Activated CD8-positive, alpha-beta memory T cell treated with anti-CD3 and anti-CD28 coated beads for 48 hours (primary cell): ENCODE data around the gene KLHL29.
A peak's percentile ranks its signal among the peaks of the same experiment; 100 is the strongest.

Experiments
- DNase-seq, 3 experiments: peaks; one replicate each; pipeline ENCODE4 v3.0.0-alpha.2; 2020; ENCODE audit warnings: low read depth in 2 of 3, low spot score in 2 of 3

Gene KLHL29

DNA sequence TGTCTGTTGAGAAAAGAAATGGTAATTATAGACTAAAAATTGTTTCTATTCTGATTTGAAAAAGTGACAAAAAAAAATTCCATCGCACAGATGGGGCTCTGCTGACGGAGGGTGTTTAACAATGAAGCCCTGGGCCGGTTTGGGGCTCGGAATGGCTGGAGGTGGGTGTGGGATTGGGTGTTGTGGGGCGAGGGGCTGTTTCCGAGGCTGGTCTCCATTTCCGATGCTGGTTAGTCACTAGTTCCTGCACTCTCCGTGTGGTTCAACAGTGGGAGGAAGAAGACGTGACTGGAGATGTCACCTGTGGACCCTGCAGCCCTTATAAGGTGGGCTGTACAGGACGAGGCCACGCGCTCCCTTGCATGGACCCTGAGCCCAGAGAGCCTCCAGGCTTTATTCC, 143.2 kb downstream of the KLHL29 start:
- DNase-seq = no peak

GRCh38 chr2:23528690-23529089, 143.7 kb downstream of the KLHL29 start:
- DNase-seq = no peak

DNA sequence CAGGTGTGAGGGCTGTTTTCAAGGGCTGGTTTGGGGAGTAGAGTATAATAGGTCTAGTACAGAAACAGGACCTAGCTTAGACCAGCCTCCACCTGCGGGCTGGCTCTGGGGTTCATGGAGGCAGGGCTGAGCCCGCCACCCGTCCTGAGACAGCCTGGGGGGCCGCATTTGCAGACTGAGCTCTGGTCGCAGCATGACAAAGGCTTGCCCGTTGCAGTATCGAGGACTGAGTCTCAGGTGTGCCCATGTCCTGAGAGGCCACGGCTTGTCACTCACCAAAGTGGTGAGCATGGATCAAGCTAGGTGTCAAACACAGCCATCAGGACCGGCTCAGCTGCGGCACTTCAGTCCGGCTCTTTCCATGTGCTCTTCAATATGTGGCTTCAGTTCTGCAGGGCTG, 144.7 kb downstream of the KLHL29 start:
- DNase-seq = no peak

GRCh38 chr2:23530206-23530908, 145.4 kb downstream of the KLHL29 start:
- no peak for DNase-seq

GRCh38 chr2:23530909-23531276, 145.9 kb downstream of the KLHL29 start:
- no peak for DNase-seq

DNA sequence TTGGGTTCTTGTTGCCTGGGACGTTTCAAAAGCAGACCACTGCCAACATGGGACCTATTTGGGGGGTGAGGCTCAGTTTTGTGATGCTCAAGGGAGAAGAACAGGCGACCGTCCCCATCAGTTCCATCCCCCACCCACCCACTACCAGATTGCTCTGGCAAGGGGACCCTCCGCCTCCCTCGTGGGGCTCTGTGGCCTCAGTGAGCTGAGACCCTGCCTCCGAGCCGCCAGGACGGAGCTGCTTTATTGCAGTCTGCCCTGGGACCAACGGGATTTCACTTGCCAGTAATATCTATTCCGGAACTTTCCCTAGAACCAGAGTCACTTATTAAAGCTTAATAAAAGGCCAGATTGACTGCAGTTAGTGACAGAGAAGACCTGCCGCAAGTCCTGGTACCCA, 146.3 kb downstream of the KLHL29 start:
- no peak for DNase-seq

DNA sequence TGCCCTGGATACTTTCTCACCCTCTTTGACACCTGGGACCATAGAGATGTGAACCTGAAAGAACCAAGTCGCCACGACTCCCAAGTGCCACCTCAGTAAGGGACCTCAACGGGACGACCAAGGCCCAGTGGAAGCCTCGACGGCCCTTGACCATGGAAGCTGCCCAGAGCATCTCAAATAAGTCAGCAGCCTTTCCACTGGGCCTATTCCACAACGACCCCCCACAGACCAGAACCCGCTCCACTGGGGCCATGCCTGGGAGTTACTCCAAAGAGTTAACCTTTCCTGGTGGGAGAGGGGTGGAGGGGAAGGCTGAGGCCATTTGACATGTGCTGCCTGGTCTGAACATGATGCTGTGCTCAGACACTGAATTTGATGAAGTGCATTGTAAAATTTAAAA, 146.9 kb downstream of the KLHL29 start:
- DNase-seq = no peak

DNA sequence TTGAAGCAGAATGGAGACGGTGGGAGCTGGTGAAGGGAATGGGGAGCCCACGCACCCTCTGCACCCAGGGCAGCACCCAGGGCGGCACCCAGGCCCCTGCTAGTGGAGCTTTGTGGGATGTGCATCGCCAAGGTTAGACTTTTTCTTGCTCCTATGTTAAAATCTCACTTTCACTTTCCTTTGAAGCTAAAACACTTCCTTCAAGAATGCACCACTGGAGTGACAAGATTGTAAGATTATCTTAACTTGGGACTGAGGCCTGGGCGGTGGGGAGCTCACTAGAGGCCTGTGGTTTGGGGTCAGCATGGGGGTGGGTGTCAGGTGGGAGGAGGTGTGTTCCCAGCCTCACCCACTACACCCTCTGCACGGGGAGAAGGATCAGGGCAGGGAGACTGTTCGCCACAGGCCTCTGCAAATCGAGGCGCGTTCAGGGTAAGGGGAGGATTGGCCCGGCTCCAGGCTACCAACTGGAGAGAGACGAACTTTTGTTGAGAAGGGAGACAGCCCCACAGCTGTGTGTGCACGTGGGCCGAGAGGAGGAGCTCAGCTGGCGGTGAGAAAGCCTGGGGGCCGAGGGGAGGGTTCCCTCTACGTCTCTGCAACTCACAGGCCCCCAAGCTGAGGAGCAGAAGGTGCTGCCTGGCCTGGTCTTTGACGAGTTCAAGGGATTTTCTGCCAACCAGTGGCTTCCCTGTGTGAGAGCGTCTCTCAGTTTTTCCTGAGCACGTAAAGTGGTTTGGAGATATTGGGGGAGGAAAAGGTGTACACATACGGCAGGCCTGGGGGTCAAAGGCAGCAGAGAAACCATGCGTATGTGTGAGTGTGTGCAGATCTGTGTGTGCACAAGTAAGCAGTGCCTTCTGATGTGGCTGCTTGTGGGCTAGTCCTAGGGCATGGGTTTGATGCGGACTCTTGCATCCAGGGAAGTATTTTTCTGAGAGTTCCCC, 147.7 kb downstream of the KLHL29 start:
- peak in 2 of 3 experiments; percentile 4 to 12 for DNase-seq

- no peak for DNase-seq
Observed at GRCh38 chr2:23533338-23533695, 148.3 kb downstream of the KLHL29 start.

- DNase-seq = no peak
Observed at GRCh38 chr2:23534771-23535170, 149.8 kb downstream of the KLHL29 start.

DNA sequence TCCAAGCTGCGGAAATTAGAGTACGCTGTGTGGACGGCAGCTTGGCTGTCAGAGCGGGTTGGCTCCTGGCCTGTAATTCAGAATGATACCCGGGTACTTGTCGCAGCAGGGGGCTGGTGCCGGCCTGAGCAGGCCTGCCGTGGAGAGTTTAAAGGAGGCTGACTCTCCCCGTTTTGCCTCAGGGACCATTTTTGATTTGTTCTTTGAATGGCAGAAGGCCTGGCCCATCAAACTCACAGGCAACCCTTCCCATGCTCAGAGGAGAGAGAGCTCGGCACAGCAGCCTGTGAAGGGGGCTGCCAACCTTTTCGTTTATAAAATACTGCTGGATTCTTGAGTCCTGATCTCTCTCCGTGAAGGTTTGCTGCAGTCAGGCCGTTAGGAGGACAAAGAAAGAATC, 151.3 kb downstream of the KLHL29 start:
- no peak for DNase-seq

GRCh38 chr2:23537991-23538390, 153.0 kb downstream of the KLHL29 start:
- no peak for DNase-seq

DNA sequence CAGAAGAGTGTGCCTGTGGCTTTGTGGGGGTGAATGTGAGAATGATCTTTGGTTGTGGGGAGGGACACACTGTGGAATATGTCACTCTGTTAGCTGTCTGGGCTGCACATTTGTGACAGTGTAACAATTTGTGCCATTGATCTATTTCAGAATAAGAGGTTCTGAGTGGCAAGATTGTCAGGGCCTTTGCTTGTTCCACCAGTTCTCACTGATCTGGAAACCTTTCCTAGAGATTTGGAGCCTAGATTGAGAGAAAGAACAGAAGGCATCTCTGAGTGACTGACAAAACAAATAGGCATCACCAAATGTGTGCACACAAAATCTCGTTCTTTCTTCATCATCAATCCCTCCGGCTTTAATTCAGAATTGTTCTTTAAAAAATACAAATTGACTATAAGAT, 153.6 kb downstream of the KLHL29 start:
- no peak for DNase-seq

DNA sequence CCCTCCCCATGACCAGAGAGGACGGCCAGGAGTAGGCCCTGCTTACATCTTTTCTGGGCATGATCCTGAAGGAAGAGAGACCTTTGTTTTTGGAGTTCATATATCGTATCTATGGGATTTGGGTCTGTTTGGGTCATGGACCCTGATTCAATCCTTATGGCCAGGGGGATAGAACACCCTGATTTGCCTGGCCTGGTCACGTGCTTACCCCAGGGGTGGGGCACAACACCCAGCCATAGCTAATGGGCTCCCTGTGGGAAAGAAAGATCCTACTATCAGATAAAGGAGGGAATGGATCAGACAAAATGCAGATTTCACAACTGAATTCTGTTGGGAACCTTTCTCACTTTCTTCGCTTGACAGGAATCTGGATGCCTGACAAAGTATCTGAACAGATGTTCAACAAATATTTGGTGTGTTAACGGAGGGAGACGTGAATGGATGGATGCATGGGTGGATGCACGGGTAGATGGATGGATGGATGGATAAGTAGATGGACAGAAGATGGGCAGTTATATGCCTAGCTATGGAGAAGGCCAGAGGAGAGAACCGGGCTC, 155.9 kb downstream of the KLHL29 start:
- no peak for DNase-seq

- DNase-seq = no peak
Observed at GRCh38 chr2:23541503-23542229, 156.7 kb downstream of the KLHL29 start.

DNA sequence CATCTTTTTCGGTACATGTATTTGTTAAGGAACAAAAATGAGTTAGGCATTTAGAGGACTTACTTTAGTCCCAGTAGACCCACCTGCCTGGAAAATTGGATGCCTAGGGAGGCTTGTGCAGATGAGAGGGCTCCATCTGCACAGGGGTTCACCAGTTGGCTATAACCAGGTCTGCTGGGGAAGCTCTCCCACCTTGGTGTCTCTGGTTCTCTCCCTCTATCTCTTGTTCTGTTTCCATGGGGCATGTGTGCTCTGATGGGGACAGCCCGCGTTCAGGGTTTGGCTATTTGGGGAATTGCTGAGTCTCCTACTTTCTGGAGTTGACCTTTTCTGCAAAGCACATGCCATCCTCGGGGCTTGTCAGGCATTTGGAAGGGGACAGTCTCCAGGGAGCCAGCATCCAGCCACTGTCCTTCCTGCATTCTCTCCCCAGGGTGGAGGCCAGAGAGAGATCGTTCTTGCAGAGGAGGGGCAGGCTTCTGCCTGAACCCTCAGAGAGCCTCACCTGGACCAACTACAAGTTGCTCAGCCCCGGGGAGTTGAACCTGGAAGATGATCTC, 157.3 kb downstream of the KLHL29 start:
- DNase-seq = no peak

- no peak for DNase-seq
Observed at GRCh38 chr2:23543302-23543701, 158.3 kb downstream of the KLHL29 start.

GRCh38 chr2:23543728-23544127, 158.7 kb downstream of the KLHL29 start:
- DNase-seq = no peak

DNA sequence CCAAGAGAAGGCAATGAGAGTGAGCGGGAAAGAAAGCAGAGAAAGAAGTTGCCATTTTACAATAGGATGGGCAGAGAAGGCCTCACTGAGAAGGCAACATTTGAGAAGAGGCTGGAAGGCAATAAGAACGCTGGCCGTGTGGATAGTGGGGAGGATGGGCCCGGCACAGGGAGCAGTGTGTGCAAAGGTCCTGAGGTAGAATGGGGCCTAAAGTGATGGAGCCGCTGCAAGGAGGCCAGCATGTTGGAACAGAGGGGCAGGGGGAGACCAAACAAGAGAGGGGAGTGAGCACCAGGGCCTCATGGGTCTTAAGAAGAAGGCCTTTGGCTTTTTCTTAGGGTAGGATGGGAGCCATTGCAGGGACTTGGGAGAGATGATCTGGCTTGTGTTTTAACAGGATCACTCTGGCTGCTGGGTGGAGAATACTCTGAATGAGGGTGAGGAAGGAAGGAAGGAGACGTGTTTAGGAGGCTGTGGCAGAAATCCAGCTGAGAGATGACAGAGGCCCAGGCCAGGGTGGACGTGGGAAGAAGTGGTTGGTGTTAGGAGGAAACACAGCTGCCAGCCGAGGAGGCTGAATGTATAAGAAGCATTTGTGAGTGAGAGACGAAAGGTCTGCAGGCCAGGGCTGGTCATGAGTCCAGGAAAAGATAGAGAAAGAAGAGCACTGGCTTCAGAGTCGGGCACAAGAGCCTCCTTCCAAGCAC, 159.8 kb downstream of the KLHL29 start:
- DNase-seq = no peak

DNA sequence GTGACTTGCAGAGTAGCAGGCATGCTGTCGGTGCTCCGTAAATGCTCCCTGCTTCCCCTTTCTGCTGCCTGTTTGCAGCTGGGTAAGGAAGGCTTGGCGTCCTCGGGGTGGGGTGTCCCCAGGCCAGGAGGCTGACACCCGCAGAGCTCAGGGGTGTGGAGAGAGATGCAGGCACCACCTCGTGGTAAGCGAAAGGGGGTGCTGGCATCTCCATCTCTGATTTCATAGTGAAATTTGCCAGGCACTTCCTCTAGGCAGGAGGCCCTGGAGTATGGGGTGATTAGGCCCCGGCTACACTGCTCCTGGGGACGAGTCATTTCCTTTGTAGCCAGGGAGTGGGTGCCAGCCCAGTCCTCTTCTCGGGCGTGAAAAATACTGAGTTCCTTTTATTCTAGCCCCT, 160.4 kb downstream of the KLHL29 start:
- no peak for DNase-seq

GRCh38 chr2:23545811-23546210, 160.8 kb downstream of the KLHL29 start:
- no peak for DNase-seq
